ENCODE data around the gene WNT11. TPM values are rescaled to one million over a fixed set of nuclear protein-coding genes. Genes with fewer than 3 reads are reported as not detected.

Gene WNT11
- total and polyA plus RNA-seq, 2 of the 13 experiments (the other 11 are each of a cell fraction or from before 2014, with no cell fraction given), result 0.34 to 0.66 TPM

DNA sequence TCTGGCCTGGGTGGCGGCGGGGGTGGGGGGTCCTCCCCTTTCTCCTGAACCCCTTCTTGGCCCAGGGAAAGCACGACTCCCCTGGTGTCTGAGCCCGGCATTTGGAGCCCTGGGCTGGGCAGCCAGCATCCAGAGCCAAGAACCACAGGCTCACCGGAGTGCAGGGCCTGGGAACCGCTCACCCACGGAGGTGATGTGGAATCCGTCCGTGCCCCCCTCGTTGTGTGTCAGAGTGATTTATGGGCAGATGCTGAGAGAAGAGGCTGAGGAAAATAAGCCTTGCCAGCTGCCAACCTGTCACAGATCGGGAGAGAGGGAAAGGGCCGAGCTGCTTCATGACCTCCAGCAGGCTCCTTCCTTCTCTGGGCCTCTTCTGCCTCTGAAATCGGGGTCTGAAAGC lies 33.7 kb downstream of the WNT11 start:
- no peak for DNase-seq (ENCODE audit: low spot score)
- 28% methylated on average over 10 of the region's 13 CpGs for WGBS (ENCODE audit: low lambda C conversion rate)
- Histone ChIP-seq H3K27ac (ENCODE audit: extremely low read length, insufficient read depth, low read length) (no peak overlapping the region), H3K36me3 (replicated peaks in 1 of 2; ENCODE audit: control insufficient read depth in 1 of 2, insufficient read depth in 2 of 2, low read length in 2 of 2) (no peaks in the 10 kb centered on the region), H3K4me1 (ENCODE audit: insufficient read depth, low read length) (peaks cover 36% of the 10 kb centered on the region), H2AFZ (ENCODE audit: low read length) (no peak overlapping the region), H3K9ac (ENCODE audit: insufficient read depth, low read depth, low read length) (no peak overlapping the region), H3K9me3 (ENCODE audit: low read length) (no peaks in the 10 kb centered on the region), H3K27me3 (ENCODE audit: control insufficient read depth in 1 of 2, insufficient read depth in 2 of 2, low read length in 2 of 2) (peaks cover 8 to 10% of the 10 kb centered on the region in 2 experiments; a peak in 3 of 5 replicates), H3K79me2 (ENCODE audit: insufficient read depth, low read length) (no peaks in the 10 kb centered on the region), H3K4me2 (ENCODE audit: low read depth, low read length) (no peak overlapping the region), H4K20me1 (ENCODE audit: insufficient read depth, low read length) (no peaks in the 10 kb centered on the region), H3K4me3 (replicated peaks in 1 of 3; ENCODE audit: insufficient read depth in 1 of 3, low read depth in 2 of 3, low read length in 3 of 3) (no peak overlapping the region)
- no TSS peak for BruUV-seq (replicated peaks)
- intact Hi-C loops (cut with micrococcal nuclease; ENCODE audit: unreplicated experiment), result no loop called here
- no peak for FAIRE-seq
- in situ Hi-C loops (cut with HindIII; ENCODE audit: extremely low pct_ligation_motif_present, low pct_unique_long_range_greater_than_20kb), result no loop called here
- no peak for ATAC-seq
- ChIA-PET CTCF (ENCODE audit: low intra/inter-chr PET ratio, low total read pairs) (no interaction called here), POLR2A (no interaction called here)
- TF ChIP-seq, protein P1, sequence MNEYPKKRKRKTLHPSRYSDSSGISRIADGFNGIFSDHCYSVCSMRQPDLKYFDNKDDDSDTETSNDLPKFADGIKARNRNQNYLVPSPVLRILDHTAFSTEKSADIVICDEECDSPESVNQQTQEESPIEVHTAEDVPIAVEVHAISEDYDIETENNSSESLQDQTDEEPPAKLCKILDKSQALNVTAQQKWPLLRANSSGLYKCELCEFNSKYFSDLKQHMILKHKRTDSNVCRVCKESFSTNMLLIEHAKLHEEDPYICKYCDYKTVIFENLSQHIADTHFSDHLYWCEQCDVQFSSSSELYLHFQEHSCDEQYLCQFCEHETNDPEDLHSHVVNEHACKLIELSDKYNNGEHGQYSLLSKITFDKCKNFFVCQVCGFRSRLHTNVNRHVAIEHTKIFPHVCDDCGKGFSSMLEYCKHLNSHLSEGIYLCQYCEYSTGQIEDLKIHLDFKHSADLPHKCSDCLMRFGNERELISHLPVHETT (CRISPR knock-in tag; conservative IDR thresholded peaks at IDR 0.05), result no peak
- TF ChIP-seq RFXANK (CRISPR knock-in tag; IDR thresholded peaks at IDR 0.05), result no peak
- no peak for TF ChIP-seq SMAD9 (CRISPR knock-in tag; IDR thresholded peaks at IDR 0.05)
- TF ChIP-seq, protein P2, sequence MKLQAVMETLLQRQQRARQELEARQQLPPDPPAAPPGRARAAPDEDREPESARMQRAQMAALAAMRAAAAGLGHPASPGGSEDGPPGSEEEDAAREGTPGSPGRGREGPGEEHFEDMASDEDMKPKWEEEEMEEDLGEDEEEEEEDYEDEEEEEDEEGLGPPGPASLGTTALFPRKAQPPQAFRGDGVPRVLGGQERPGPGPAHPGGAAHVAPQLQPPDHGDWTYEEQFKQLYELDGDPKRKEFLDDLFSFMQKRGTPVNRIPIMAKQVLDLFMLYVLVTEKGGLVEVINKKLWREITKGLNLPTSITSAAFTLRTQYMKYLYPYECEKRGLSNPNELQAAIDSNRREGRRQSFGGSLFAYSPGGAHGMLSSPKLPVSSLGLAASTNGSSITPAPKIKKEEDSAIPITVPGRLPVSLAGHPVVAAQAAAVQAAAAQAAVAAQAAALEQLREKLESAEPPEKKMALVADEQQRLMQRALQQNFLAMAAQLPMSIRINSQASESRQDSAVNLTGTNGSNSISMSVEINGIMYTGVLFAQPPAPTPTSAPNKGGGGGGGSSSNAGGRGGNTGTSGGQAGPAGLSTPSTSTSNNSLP (IDR thresholded peaks at IDR 0.05; ENCODE audit: low read depth, low read length), result no peak
- TF ChIP-seq ZNF841 (CRISPR knock-in tag; IDR thresholded peaks at IDR 0.05; ENCODE audit: borderline replicate concordance), result no peak
- no peak for TF ChIP-seq MEIS1 (CRISPR knock-in tag; IDR thresholded peaks at IDR 0.05; ENCODE audit: borderline replicate concordance)
- TF ChIP-seq SIX1 (CRISPR knock-in tag; IDR thresholded peaks at IDR 0.05; ENCODE audit: borderline replicate concordance), result no peak
- TF ChIP-seq TCF7L2 (IDR thresholded peaks at IDR 0.05; ENCODE audit: low read depth, low read length), result no peak
- TF ChIP-seq, protein P3, sequence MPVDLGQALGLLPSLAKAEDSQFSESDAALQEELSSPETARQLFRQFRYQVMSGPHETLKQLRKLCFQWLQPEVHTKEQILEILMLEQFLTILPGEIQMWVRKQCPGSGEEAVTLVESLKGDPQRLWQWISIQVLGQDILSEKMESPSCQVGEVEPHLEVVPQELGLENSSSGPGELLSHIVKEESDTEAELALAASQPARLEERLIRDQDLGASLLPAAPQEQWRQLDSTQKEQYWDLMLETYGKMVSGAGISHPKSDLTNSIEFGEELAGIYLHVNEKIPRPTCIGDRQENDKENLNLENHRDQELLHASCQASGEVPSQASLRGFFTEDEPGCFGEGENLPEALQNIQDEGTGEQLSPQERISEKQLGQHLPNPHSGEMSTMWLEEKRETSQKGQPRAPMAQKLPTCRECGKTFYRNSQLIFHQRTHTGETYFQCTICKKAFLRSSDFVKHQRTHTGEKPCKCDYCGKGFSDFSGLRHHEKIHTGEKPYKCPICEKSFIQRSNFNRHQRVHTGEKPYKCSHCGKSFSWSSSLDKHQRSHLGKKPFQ (CRISPR knock-in tag; IDR thresholded peaks at IDR 0.05; ENCODE audit: insufficient replicate concordance), result no peak
- TF ChIP-seq, protein P4, sequence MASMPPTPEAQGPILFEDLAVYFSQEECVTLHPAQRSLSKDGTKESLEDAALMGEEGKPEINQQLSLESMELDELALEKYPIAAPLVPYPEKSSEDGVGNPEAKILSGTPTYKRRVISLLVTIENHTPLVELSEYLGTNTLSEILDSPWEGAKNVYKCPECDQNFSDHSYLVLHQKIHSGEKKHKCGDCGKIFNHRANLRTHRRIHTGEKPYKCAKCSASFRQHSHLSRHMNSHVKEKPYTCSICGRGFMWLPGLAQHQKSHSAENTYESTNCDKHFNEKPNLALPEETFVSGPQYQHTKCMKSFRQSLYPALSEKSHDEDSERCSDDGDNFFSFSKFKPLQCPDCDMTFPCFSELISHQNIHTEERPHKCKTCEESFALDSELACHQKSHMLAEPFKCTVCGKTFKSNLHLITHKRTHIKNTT (CRISPR knock-in tag; IDR thresholded peaks at IDR 0.05), result no peak
- no peak for TF ChIP-seq ZNF20 (CRISPR knock-in tag; IDR thresholded peaks at IDR 0.05)
- no peak for TF ChIP-seq ZNF564 (CRISPR knock-in tag; IDR thresholded peaks at IDR 0.05)
- no peak for TF ChIP-seq ZNF773 (CRISPR knock-in tag; IDR thresholded peaks at IDR 0.05; ENCODE audit: borderline replicate concordance)
- TF ChIP-seq GLMP (CRISPR knock-in tag; IDR thresholded peaks at IDR 0.05; ENCODE audit: borderline replicate concordance), result no peak
- TF ChIP-seq ZC3H4 (CRISPR knock-in tag; IDR thresholded peaks at IDR 0.05; ENCODE audit: borderline replicate concordance), result no peak
- no peak for TF ChIP-seq RCOR2 (CRISPR knock-in tag; IDR thresholded peaks at IDR 0.05)
- TF ChIP-seq ZNF251 (CRISPR knock-in tag; IDR thresholded peaks at IDR 0.05), result no peak
